Measurements from ENCODE around the gene FMN2.

The FMN2 gene

GRCh38 chr1:240462766-240463395, 371.2 kb downstream of the FMN2 start:
- Histone ChIP-seq H3K27ac (no peak overlapping the region), H3K4me1 (ENCODE audit: control insufficient read depth in 1 of 2, insufficient read depth in 1 of 2, low read depth in 1 of 2, low read length in 1 of 2) (no peaks in the 10 kb centered on the region), H3K4me3 (ENCODE audit: low read depth in 1 of 2, low read length in 1 of 2) (no peak overlapping the region), H3K36me3 (no peaks in the 10 kb centered on the region), H3K27me3 (no peaks in the 10 kb centered on the region), H3K9me3 (no peaks in the 10 kb centered on the region)
- TF ChIP-seq CTCF (IDR thresholded peaks at IDR 0.05) = no peak

GRCh38 chr1:240464099-240464498, 372.4 kb downstream of the FMN2 start:
- no peak for TF ChIP-seq CTCF (IDR thresholded peaks at IDR 0.05)
- H3K27me3 ChIP-seq = no peaks in the 10 kb centered on the region
- H3K27ac ChIP-seq = no peak overlapping the region
- no peaks in the 10 kb centered on the region for H3K36me3 ChIP-seq
- H3K4me3 ChIP-seq (ENCODE audit: low read depth in 1 of 2, low read length in 1 of 2) = no peak overlapping the region
- no peaks in the 10 kb centered on the region for H3K9me3 ChIP-seq
- H3K4me1 ChIP-seq (ENCODE audit: control insufficient read depth in 1 of 2, insufficient read depth in 1 of 2, low read depth in 1 of 2, low read length in 1 of 2) = no peaks in the 10 kb centered on the region

- Histone ChIP-seq H3K4me1 (ENCODE audit: control insufficient read depth in 1 of 2, insufficient read depth in 1 of 2, low read depth in 1 of 2, low read length in 1 of 2) (no peaks in the 10 kb centered on the region), H3K4me3 (ENCODE audit: low read depth in 1 of 2, low read length in 1 of 2) (no peak overlapping the region), H3K9me3 (no peaks in the 10 kb centered on the region), H3K27ac (no peak overlapping the region), H3K36me3 (no peaks in the 10 kb centered on the region), H3K27me3 (no peaks in the 10 kb centered on the region)
- TF ChIP-seq CTCF (IDR thresholded peaks at IDR 0.05) = no peak
Measured at GRCh38 chr1:240465531-240465940, 373.9 kb downstream of the FMN2 start.

- Histone ChIP-seq H3K4me3 (ENCODE audit: low read depth in 1 of 2, low read length in 1 of 2) (no peak overlapping the region), H3K27ac (no peak overlapping the region)
Measured at GRCh38 chr1:240466509-240466908, 374.8 kb downstream of the FMN2 start.

GRCh38 chr1:240467895-240468294, 376.2 kb downstream of the FMN2 start:
- Histone ChIP-seq H3K27ac (no peak overlapping the region), H3K27me3 (no peaks in the 10 kb centered on the region), H3K36me3 (no peaks in the 10 kb centered on the region), H3K4me1 (ENCODE audit: control insufficient read depth in 1 of 2, insufficient read depth in 1 of 2, low read depth in 1 of 2, low read length in 1 of 2) (no peaks in the 10 kb centered on the region), H3K9me3 (no peaks in the 10 kb centered on the region), H3K4me3 (ENCODE audit: low read depth in 1 of 2, low read length in 1 of 2) (no peak overlapping the region)
- TF ChIP-seq CTCF (IDR thresholded peaks at IDR 0.05) = no peak

More at GRCh38 chr1:240466509-240466908, 374.8 kb downstream of the FMN2 start:
- no peaks in the 10 kb centered on the region for H3K36me3 ChIP-seq
- no peak for TF ChIP-seq CTCF (IDR thresholded peaks at IDR 0.05)
- no peaks in the 10 kb centered on the region for H3K27me3 ChIP-seq
- H3K4me1 ChIP-seq (ENCODE audit: control insufficient read depth in 1 of 2, insufficient read depth in 1 of 2, low read depth in 1 of 2, low read length in 1 of 2) = no peaks in the 10 kb centered on the region
- H3K9me3 ChIP-seq = no peaks in the 10 kb centered on the region
